ENCODE data around the gene ING5.

DNA sequence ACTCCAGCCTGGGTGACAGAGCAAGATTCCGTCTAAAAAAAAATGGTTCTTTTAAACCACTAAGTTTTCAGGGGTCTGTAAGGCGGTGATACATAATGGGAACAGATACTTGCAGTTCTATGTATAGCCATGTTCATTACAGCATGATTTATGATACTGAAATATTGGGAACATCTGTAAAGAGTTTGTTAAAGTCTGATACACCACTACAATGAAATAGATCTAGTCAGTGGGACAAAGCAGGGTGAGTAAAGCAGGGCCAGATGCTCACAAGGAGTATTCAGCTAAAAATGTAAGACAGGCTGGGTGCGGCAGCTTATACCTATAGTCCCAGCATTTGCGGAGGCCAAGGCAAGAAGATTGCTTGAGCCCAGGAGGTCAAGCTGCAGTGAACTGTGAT is 6.2 kb upstream of the ING5 start:
- TF ChIP-seq, protein P1, sequence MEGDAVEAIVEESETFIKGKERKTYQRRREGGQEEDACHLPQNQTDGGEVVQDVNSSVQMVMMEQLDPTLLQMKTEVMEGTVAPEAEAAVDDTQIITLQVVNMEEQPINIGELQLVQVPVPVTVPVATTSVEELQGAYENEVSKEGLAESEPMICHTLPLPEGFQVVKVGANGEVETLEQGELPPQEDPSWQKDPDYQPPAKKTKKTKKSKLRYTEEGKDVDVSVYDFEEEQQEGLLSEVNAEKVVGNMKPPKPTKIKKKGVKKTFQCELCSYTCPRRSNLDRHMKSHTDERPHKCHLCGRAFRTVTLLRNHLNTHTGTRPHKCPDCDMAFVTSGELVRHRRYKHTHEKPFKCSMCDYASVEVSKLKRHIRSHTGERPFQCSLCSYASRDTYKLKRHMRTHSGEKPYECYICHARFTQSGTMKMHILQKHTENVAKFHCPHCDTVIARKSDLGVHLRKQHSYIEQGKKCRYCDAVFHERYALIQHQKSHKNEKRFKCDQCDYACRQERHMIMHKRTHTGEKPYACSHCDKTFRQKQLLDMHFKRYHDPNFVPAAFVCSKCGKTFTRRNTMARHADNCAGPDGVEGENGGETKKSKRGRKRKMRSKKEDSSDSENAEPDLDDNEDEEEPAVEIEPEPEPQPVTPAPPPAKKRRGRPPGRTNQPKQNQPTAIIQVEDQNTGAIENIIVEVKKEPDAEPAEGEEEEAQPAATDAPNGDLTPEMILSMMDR (IDR thresholded peaks at IDR 0.05) = no peak
- no peak for TF ChIP-seq POLR2AphosphoS5 (IDR thresholded peaks at IDR 0.05)
